NCI-H1417 treated with DMSO at 0.1 percent for 48 hours (cell line): ENCODE data around the gene CMYA5.

Experiments used
- DNase-seq: peaks from one replicate; lab custom pipeline; 2025; lab: John Stamatoyannopoulos, UW

Gene CMYA5

GRCh38 chr5:79834754-79835714 lies 145.4 kb downstream of the CMYA5 start:
- no peak for DNase-seq

DNA sequence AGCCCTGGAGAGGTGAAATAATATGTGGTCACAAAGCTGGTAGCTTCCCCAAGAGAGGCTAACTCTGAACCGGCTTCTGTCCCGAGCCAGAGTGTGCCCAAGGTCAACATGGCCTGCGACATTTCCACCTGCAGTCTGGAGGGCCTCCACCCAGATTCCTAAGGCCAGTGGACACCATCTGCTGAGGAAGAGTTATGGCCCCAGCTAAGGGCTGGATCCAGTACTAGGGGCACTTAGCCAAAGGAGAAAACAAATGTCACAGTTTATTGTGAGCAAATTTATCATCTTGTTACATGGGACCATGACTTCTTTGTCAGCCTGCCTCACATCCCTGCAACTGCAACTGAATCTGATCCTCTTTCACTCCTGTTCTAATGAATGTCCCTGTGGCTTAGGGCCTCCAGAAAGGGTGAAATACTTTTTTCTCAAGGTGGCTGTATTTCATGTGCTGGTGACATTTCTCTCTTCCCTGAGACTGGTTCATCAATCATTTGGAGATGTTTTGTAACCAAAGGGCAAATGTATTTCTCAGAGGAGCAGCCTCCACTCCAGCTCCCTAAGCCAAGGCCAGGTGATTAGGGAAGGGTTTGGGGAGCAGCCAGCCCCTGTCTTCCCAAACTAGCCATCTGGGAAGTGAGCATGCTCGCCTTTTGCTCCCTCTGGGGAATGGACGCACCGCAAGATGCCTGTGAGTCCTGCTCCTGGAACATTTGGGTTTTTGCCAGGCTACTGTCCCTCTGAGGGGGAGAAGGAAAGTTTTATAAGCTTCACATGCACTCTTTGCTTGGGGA lies 148.3 kb downstream of the CMYA5 start:
- no peak for DNase-seq

DNA sequence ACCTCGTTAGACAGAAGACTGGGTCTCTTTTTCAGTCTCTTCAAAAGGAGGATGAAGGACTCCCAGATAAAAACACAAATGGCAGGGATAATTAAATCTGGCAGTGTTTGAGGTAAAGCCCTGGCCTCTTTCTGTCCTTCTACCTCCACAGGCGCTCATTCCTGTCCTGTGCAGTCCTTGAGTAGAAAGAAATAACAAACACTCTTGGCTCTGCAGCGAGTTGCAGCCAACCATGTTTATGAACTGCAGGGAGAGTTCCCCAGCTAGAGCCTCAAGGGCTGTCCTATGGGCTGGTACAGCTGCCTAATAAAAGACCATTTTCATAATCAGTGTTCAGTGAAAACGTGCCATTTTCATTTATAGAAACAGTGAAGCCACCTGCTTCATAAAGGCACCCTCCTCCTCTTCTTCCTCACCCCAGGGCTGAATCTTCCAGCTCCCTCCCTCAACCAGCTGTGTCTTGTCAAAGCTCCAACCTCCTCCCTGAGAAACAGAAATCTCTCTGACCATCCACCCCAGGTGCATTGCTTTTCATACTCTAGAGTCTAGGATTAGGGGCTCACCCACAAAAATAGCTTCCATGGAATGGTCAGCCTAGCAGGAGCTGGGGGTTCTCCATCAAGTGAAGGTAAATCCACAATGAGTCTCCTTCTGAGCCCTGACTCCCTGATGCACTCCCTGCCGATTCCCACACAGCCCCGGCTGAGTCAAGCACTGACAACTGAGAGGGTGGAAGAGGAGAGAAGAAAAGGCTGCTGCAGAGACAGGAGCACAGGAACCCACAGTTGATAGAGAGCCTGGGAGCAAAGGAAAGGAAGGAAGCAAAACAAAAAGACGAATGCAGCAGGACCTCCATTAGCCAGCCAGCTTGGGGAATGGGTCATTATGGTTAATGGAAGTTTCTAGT lies 150.7 kb downstream of the CMYA5 start:
- no peak for DNase-seq

DNA sequence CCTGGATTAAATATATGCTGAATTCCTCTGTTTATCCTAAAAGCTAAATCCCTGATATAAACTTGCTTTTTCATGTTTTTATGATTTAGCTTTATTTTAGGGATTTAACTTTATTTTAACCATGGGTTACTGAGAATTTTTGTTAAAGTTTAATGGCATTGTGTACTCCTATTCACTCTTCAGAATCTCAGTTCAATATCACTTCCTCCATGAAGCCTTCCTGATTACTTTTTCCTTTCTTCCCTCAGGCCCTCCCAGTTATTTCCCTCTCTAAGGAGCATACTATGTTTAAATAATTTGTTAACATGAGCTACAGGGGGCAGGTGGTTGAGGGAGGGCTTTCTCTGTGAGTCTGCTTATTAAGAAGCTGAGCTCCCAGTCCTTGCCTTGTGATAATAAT lies 151.5 kb downstream of the CMYA5 start:
- DNase-seq: no peak

DNA sequence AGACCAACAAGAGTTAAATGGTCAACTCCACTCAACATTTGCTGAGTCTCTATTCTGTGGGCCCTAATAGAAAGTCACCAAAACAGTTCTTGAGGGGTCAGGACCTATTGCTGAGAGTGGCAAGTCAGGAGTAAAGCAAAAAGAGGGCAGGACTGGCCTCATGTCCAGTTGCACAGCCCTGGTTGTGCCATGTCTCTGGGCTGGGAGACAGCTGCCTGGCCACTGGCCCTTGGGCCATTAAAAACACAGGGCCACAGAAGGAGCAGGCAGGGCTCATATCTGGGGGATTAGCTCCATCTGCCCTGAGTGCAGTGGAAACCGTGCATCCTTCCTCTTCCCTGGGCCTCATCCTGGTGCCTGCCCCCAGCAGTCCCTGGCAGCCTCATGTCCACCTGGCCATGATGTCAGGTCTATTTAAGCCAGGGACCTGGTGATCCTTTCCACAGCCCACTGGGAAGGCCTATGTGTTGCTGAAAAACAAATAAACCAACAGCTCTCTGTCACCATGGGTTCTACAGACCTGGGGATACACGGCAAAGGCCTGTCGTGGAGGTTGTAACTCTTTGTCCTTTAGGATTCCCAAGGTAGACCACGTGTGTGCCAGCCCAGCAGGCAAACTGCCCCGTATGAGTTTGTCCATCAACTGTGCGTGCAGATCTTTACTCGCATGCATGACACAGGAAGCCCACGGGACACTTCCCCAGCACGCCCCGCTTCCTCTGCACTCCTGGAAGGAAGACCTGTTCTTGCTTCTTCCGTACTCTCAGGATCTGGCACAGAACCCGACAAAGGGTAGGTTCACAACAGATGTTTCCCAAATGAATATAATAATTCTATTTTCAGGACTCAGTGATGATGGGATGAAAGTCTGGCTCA lies 152.6 kb downstream of the CMYA5 start:
- no peak for DNase-seq

DNA sequence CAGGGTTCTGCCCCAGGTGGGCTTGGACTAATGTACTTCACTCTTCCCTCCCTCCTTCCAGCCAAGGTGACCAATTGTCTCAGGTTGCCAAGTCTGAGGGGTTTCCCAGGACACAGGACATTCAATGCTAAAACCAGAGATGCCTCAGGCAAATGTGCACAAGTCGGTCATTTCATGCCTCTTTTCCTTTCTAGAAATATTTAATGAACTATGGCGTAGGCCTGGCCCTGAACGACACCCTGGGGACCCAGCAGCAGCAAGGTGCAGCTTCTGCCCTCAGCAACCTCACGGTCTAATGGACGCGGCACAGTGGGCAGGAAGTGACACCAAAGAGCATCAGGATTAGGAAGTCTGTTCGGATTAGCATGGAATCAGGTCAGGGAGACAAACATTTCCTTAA lies 153.4 kb downstream of the CMYA5 start:
- DNase-seq: no peak

- no peak for DNase-seq
Observed at GRCh38 chr5:79843450-79844388, 154.1 kb downstream of the CMYA5 start.

DNA sequence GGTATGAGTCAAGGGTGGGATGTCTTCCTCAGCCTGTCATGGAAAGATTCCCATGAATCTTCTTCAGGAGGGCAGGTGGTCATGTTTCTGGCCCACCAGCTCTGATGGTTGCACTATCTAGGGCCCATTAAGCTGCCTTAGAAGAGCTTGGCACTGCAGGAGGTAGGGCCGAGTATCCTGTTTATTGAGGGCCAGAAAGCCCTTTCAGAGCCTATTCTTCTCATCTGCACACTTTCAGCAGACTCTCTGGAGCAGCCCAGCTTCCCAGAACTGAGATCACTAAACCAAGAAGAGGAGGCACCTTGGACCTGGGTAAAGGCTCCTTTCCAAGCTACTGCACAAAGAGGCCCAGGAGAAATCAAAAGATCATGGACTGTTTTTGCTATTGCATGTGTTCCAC lies 154.9 kb downstream of the CMYA5 start:
- no peak for DNase-seq

GRCh38 chr5:79845448-79846197 lies 156.0 kb downstream of the CMYA5 start:
- no peak for DNase-seq

GRCh38 chr5:79846198-79846521 lies 156.5 kb downstream of the CMYA5 start:
- DNase-seq: no peak

- no peak for DNase-seq
Observed at GRCh38 chr5:79847561-79847960, 157.9 kb downstream of the CMYA5 start.

DNA sequence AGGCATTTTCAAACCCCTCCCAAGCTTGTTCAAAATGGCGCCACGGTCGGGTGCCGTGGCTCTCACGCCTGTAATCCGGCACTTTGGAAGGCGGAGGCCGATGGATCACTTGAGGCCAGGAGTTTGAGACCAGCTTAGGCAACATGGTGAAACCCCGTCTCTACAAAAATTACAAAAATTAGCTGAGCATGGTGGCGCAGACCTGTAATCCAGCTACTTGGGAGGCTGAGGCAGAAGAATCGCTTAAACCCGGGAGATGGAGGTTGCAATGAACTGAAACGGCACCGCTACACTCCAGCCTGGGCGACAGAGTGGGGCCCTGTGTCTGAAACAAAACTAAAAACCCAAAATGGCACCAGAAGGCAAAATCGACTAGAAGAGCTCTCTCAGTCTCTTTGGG lies 159.4 kb downstream of the CMYA5 start:
- DNase-seq: no peak
